GM12872 (cell line): ENCODE measurements around the gene CCDC14.

Source experiments
- TF ChIP-seq, protein P1 (sequence below): IDR thresholded peaks from 3 replicates; pipeline ENCODE4 v1.5.1; 2011; ENCODE audit warnings: low read depth, mild to moderate bottlenecking, low read length, moderate library complexity; ENCODE audit not compliant: insufficient read depth

Gene CCDC14

DNA sequence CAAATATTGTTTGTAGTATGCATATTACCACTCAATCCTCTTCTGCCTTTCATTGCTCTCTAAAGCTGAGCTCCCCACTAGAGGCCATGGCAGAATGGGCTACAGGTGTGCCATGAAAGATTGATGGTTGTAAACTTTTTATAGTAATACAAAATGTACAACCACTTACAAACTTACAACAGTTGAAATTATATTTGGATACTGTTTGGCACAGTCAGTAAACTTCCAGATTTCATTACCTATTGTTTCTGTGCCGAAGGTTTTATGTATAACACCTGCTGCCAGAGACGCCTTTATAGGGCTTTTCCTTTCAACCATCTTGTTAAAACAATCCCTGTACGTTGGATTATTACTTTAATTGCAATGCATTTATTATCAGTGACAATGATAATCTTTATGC lies 23.9 kb upstream of the CCDC14 start:
- TF ChIP-seq, protein P1, sequence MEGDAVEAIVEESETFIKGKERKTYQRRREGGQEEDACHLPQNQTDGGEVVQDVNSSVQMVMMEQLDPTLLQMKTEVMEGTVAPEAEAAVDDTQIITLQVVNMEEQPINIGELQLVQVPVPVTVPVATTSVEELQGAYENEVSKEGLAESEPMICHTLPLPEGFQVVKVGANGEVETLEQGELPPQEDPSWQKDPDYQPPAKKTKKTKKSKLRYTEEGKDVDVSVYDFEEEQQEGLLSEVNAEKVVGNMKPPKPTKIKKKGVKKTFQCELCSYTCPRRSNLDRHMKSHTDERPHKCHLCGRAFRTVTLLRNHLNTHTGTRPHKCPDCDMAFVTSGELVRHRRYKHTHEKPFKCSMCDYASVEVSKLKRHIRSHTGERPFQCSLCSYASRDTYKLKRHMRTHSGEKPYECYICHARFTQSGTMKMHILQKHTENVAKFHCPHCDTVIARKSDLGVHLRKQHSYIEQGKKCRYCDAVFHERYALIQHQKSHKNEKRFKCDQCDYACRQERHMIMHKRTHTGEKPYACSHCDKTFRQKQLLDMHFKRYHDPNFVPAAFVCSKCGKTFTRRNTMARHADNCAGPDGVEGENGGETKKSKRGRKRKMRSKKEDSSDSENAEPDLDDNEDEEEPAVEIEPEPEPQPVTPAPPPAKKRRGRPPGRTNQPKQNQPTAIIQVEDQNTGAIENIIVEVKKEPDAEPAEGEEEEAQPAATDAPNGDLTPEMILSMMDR, result no peak

DNA sequence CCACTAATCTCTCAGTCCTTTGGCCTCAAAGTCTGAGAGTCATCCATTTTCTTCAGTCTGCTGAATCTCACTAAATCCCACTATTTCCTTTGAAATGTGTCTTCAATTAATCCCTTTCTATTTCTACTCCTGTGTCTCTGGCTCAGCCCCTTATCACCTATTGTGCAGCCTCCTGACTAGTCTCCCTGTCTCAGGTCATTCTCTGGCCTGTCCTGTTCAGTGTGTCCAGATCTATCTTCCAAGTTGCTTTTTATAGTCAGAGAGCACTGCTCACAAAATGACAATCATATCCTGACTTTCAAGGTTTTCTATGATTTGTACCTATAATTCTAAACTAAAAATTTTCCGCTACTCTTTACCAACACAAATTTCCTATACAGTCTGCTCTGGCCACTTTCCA lies 23.3 kb upstream of the CCDC14 start:
- TF ChIP-seq, protein P1, result no peak

GRCh38 chr3:123980539-123980938 lies 19.5 kb upstream of the CCDC14 start:
- TF ChIP-seq, protein P1, result no peak

DNA sequence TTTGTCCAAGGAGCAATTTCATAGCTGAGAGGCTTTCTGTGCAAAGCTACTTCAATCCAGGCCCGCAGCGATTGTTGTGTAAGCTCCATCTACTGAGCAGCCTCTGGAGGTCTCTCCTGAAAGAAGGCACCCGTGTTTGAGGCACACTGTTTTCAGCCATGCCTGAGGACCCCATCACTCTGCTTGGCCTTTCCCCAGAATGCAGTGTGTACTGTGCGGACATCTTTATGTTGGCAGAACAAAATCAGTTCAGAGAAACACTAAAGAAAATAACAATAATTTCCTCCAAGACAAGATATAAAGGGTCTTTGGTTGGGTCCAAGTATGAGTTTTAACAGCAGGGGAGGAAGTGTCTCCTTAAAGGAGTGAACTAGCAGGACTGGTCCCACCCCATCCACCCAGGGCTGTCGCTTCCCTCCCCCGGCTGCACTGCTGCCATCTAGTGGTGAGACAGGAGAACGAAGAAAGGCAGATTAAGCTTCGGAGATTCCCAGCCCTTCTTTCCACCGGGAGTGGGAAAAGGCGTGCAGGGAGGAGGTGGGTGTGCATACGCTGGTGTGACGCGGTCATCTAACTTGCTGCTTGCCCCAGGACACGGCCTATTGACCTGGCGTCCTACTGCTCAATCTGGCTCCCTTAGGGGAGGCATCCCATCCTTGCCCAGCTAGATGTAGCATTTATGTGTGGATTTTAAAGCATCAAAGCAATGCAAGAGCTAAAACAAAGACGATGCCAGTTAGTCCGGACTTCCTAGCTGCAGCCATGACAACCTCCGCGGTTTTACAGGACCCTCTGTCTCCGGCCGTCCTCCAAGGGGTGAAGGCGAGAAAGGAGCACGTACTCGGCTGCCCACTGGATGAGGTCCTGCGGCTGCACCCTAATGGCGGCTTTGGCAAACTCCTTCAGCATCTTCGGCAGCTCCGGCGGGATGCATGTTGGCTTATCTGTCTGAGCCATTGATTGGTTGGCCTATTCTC lies 18.8 kb upstream of the CCDC14 start:
- TF ChIP-seq, protein P1, result peak; percentile 60

GRCh38 chr3:123971406-123971805 lies 10.4 kb upstream of the CCDC14 start:
- TF ChIP-seq, protein P1, result no peak

DNA sequence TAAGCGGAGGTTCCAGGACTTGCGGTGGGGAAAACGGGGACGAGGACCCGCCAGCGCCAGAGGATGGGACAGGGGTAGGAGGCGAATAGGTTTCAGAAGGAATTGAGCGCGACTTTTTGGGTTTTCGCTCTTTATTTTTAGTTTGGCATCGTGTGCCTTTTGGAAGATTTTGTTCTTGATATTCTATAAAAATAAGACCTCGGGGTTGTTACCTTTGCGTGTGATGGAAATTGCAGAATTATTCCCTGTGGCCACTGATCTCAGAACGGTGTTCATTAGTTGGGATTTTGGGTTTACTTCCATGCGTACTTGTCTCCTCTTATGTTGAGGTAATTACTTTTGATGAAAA lies 453 bp upstream of the CCDC14 start:
- TF ChIP-seq, protein P1, result no peak

DNA sequence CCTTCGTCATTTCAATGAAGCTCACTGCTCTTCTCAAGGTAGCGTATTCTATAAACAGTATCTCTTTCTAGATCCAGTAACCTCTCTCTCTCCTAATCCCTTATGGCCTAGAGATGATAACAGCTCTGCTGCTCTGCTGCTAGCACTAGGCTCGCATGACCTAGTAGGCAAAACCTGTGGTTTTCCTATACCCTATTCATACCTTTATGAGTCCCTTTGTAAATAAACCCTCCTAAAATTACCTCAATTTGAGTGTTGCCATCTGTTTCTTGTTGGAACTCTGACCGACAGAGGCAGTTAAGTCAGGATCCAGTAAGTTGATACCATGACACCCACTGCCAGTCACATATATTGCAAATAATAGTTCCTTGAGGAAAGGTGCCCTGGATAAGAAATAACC lies 7.3 kb downstream of the CCDC14 start:
- TF ChIP-seq, protein P1, result no peak
